Raji (cell line): ENCODE measurements around the gene VWA5B1.

ENCODE experiments used
- POLR2A ChIP-seq: IDR thresholded peaks from 2 replicates; pipeline ENCODE4 v1.6.1; 2011; ENCODE audit warnings: low read depth, low read length, control low read depth; ENCODE audit not compliant: insufficient read depth

Gene VWA5B1, protein sequence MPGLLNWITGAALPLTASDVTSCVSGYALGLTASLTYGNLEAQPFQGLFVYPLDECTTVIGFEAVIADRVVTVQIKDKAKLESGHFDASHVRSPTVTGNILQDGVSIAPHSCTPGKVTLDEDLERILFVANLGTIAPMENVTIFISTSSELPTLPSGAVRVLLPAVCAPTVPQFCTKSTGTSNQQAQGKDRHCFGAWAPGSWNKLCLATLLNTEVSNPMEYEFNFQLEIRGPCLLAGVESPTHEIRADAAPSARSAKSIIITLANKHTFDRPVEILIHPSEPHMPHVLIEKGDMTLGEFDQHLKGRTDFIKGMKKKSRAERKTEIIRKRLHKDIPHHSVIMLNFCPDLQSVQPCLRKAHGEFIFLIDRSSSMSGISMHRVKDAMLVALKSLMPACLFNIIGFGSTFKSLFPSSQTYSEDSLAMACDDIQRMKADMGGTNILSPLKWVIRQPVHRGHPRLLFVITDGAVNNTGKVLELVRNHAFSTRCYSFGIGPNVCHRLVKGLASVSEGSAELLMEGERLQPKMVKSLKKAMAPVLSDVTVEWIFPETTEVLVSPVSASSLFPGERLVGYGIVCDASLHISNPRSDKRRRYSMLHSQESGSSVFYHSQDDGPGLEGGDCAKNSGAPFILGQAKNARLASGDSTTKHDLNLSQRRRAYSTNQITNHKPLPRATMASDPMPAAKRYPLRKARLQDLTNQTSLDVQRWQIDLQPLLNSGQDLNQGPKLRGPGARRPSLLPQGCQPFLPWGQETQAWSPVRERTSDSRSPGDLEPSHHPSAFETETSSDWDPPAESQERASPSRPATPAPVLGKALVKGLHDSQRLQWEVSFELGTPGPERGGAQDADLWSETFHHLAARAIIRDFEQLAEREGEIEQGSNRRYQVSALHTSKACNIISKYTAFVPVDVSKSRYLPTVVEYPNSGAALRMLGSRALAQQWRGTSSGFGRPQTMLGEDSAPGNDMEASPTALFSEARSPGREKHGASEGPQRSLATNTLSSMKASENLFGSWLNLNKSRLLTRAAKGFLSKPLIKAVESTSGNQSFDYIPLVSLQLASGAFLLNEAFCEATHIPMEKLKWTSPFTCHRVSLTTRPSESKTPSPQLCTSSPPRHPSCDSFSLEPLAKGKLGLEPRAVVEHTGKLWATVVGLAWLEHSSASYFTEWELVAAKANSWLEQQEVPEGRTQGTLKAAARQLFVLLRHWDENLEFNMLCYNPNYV

GRCh38 chr1:20290624-20291597 lies at the start of gene VWA5B1:
Gene VWA5B1 (plus strand): TSS chr1:20290875. CDS start chr1:20310602, 19,727 bp downstream.
- no peak for TF ChIP-seq POLR2A

DNA sequence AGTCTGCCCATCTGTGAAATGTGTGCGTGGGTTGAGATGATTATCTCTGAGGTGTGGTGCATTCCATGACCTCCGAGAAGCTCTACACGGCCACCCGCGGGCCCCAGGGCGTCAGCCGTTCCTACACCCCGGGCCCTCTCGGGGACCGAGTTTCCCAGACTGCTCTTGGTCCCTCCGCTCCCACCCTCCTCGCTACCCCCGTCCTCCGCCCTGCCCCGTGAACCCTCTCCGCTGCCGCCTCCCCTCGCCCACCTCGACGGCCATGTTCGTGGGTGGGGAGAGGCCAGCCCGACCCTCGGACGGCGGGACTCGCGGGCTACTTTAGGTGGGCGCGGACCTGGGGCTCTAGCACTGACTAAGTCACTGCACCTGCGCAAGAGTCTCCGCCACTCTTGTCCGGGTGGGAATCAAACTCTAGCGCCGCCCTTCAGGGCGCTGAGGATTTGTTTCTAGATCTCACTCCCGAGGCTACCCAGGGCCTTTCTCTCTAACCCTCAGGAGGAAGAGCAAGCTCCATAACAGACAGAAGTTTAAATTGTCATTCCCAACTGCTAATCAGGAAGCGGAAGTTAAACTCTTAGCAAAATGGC lies 47.7 kb upstream of the VWA5B1 start:
- no peak for TF ChIP-seq POLR2A

DNA sequence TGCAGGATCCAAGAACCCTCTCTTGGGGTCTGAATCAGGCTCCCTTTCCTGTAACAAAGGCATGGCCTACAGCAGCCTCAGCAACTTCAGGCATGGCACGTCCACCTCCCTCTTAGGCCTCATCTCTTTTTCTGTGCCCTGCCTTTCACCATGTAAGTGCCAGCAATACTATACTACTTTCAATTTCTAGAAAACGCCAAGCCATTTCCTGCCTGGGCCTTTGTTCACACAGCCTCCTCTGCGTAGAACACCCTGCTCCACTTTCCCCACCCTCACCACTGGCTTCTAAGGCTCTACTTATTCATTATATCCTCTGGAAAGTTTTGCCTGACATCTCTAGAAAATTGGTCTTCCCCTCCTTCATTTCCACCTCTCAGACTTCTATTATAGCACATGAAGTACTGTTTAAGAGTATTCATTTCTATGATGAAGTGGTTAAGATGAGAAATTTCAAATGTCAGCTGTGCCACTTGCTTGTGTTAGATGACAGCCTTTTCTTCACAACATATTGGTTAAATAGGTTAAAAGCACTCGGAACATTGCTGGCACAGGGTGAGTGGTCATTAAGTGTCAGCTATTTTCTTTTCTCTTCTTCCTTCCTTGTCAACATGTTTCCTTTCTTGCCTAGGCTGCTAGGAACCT lies 41.6 kb upstream of the VWA5B1 start:
- TF ChIP-seq POLR2A: no peak

DNA sequence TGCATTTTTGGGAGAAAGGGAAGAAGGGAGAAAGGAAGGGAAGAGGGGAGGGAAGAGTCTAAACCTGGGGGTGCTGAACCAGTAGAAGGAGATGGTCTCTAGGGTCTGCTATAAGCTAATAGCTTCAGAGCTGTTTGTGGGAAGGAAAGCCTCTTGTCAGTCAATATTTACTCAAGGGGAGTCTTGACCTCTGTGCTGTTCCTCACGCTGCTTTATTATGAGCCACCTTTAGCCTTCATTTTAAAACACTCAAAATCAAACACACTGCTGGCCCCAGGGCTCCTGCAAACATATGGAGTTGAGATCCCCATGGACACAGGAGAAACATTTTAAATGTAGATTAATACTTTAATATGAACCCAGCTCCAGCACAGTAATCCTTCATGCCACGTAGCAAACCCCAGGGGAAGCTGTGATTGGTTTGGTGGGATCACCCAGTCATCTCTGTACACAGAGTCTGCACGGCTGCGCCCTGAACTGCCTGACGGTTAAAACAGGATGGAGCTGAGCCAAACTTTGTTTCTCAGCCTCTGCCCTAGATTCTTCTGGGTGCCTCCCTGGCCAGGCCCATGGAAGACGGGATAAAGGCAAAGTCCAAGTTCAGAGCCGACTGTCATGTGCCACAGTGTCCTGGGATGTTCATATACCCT lies 40.2 kb upstream of the VWA5B1 start:
- no peak for TF ChIP-seq POLR2A

DNA sequence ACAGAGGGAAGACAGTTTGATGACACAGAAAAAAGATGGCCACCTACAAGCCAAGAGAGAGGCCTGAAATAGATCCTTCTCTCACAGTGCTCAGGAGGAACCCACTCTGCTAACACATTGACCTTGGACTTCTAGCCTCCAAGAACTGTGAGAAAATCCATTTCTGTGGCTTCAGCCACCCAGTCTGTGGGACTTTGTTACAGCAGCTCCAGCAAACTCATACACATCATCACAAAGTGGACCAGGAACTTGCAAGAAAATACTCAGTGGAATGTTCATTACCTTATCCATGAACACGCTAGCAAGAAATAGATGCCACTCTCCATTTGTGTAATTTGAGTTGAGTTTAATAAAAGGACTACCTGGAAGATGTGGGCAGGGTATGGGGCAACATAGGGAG lies 38.1 kb upstream of the VWA5B1 start:
- no peak for TF ChIP-seq POLR2A

- TF ChIP-seq POLR2A: no peak
These were observed 35.0 kb upstream of the VWA5B1 start for GRCh38 chr1:20255666-20256065.

- TF ChIP-seq POLR2A: no peak
These were observed 31.0 kb upstream of the VWA5B1 start for GRCh38 chr1:20259646-20260045.

DNA sequence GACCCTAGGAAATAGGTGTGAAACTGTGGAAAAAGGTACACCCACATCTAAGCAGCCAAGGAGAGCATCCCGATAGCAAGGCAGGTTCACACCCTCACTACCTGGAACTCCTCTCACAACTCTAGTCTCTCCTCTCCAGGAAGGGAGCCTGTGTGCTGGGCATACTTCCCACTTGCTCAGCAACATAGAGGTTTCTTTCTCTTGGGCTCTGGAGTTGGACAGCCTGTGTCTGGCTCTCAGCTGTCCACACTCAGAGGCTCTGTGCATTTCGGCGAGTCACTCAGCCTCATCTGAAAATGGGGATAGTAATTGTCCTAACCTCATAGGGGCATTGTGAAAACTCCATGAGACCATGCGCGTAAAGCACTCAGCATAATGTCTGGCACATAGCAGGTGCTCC lies 29.6 kb upstream of the VWA5B1 start:
- no peak for TF ChIP-seq POLR2A

GRCh38 chr1:20262810-20263534 lies 27.7 kb upstream of the VWA5B1 start:
- TF ChIP-seq POLR2A: no peak

DNA sequence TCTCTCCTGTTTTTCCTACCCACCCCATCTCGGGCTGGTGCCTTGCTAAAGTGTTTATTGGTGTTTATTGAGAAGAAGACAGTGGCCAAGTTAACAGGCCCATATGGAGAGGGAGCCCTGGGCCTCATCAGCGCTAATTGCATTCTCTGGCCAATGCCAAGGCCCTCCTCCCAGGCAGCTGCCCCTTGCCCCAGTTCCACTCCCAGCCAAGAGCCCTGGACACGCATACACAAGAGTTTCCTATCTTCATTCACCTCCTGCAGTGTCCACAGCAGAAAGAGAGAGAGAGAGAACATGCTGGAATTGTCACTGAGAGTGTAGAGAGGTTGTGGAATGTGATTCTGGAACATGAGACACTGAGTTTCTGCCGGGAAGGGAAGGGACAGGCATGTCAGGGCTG lies 25.4 kb upstream of the VWA5B1 start:
- TF ChIP-seq POLR2A: no peak

GRCh38 chr1:20266141-20266540 lies 24.5 kb upstream of the VWA5B1 start:
- no peak for TF ChIP-seq POLR2A

DNA sequence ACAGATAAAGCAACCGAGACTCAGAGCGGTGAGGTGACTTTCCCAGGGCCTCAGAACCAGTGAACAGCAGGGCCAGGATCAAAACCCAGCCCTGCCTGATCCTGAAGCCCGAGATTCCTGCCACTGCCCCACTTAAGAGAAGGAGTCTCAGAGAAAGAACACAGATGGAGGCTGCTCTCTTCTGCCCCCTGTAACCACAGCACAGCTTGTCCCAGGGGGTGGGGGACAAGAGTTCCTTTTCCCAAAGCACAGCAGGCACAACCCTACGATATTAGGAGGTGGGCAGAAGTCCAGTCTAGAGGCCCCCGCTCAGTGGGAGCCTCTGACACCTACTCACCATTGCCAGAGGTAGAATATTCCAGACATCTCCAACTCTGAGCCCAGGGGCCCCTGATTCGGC lies 24.0 kb upstream of the VWA5B1 start:
- TF ChIP-seq POLR2A: no peak
